Ureter (tissue), 1 donor: ENCODE data around the gene CD44. TPM values are rescaled to one million over a fixed set of nuclear protein-coding genes. Genes with fewer than 3 reads are reported as not detected.
"Not testable (repeated sequence)": the region's sequence is repeated elsewhere in the genome, so short reads cannot be mapped to it uniquely, and the experiment has no call there.

Source experiments
- DNase-seq: peaks from one replicate; pipeline ENCODE4 v3.0.0-alpha.2; 2020; ENCODE audit warnings: low spot score
- total RNA-seq: library from RNA; stranded (reverse); gene quantifications from one replicate; pipeline ENCODE4 v1.2.4, GENCODE V29; 2023
- donor health status: DM: yes; HTN: yes; CAD: no.

The CD44 gene
- total RNA-seq, 1 donor from 2014 or later = 348 TPM

GRCh38 chr11:35214226-35214770, 75.3 kb downstream of the CD44 start:
- DNase-seq = no peak

GRCh38 chr11:35214792-35215193, 75.8 kb downstream of the CD44 start:
- DNase-seq = no peak

GRCh38 chr11:35215945-35216344, 77.0 kb downstream of the CD44 start:
- DNase-seq = no peak

GRCh38 chr11:35216962-35217678, 78.1 kb downstream of the CD44 start:
- DNase-seq = no peak

- no peak for DNase-seq
Measured at GRCh38 chr11:35218956-35219355, 80.0 kb downstream of the CD44 start.

GRCh38 chr11:35223371-35223796, 84.4 kb downstream of the CD44 start:
- DNase-seq = no peak

GRCh38 chr11:35223991-35224390, 85.0 kb downstream of the CD44 start:
- DNase-seq = no peak

GRCh38 chr11:35225946-35226520, 87.1 kb downstream of the CD44 start:
- DNase-seq = no peak

GRCh38 chr11:35226756-35227155, 87.8 kb downstream of the CD44 start:
- DNase-seq = not testable (repeated sequence)

- DNase-seq = no peak
Measured at GRCh38 chr11:35227576-35228327, 88.8 kb downstream of the CD44 start.

- no peak for DNase-seq
Measured at GRCh38 chr11:35228328-35228725, 89.4 kb downstream of the CD44 start.

GRCh38 chr11:35230388-35230787, 91.4 kb downstream of the CD44 start:
- DNase-seq = no peak

- DNase-seq = no peak
Measured at GRCh38 chr11:35231076-35231860, 92.3 kb downstream of the CD44 start.

- no peak for DNase-seq
Measured at GRCh38 chr11:35232891-35233330, 93.9 kb downstream of the CD44 start.

GRCh38 chr11:35233518-35233917, 94.5 kb downstream of the CD44 start:
- no peak for DNase-seq

GRCh38 chr11:35234460-35235156, 95.6 kb downstream of the CD44 start:
- DNase-seq = no peak

GRCh38 chr11:35235157-35235468, 96.1 kb downstream of the CD44 start:
- no peak for DNase-seq

- DNase-seq = no peak
Measured at GRCh38 chr11:35235498-35235897, 96.5 kb downstream of the CD44 start.

GRCh38 chr11:35235936-35236666, 97.1 kb downstream of the CD44 start:
- no peak for DNase-seq

- DNase-seq = no peak
Measured at GRCh38 chr11:35236667-35237003, 97.7 kb downstream of the CD44 start.

GRCh38 chr11:35237351-35237750, 98.4 kb downstream of the CD44 start:
- DNase-seq = no peak
